GM21529 (cell line): ENCODE results near the gene BRAP.
"Not testable (repeated sequence)": the region's sequence is repeated elsewhere in the genome, so short reads cannot be mapped to it uniquely, and the experiment has no call there.

ENCODE experiments used
- ATAC-seq: cut with Tn5 transposase; IDR thresholded peaks from one replicate; pipeline ENCODE4 v1.9.1; 2021; ENCODE audit not compliant: unreplicated experiment

The BRAP gene, protein sequence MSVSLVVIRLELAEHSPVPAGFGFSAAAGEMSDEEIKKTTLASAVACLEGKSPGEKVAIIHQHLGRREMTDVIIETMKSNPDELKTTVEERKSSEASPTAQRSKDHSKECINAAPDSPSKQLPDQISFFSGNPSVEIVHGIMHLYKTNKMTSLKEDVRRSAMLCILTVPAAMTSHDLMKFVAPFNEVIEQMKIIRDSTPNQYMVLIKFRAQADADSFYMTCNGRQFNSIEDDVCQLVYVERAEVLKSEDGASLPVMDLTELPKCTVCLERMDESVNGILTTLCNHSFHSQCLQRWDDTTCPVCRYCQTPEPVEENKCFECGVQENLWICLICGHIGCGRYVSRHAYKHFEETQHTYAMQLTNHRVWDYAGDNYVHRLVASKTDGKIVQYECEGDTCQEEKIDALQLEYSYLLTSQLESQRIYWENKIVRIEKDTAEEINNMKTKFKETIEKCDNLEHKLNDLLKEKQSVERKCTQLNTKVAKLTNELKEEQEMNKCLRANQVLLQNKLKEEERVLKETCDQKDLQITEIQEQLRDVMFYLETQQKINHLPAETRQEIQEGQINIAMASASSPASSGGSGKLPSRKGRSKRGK

DNA sequence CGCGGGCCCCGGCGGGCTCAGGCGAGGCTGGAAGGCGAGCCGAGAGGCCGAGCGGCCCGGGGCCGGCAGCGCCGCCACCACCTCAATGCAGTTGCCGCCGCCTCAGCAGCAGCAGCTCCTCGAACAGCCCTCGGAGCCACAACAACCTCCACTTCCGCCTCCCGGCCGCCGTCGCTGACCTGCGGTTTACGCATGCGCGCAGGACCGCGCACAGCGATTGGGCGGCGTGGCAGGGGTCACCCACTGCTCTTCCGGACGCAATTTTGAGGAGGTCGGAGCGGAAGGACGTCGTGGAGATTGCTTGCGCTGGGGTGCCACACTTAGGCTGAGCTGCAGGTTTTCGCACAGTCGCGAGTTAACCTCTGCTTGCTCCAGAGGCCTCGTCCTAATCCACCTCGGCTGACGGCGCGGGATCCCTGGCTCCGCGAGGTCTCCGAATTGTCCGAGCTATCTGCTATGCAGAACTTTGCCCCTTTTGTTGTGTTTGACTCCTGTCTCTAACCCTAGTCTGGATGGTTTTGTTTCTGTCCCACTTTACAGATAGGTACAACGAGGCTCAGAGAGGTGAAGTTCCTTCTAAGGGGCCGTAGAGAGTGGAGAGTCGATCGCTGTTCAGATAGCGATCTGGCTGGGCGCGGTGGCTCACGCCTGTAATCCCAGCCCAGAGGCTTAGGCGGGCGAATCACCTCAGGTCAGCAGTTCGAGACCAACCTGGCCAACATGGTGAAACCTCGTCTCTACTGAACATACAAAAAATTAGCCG is at the start of gene BRAP, which contains the start of gene ACAD10:
BRAP (minus strand) TSS at position 146 of the 763 bp plus-strand sequence. CDS start 164 bp downstream, outside the sequence.
ACAD10 (plus strand) TSS at position 243 of the 763 bp plus-strand sequence. CDS start 6,657 bp downstream, outside the sequence.
- peak; percentile 93 for ATAC-seq

DNA sequence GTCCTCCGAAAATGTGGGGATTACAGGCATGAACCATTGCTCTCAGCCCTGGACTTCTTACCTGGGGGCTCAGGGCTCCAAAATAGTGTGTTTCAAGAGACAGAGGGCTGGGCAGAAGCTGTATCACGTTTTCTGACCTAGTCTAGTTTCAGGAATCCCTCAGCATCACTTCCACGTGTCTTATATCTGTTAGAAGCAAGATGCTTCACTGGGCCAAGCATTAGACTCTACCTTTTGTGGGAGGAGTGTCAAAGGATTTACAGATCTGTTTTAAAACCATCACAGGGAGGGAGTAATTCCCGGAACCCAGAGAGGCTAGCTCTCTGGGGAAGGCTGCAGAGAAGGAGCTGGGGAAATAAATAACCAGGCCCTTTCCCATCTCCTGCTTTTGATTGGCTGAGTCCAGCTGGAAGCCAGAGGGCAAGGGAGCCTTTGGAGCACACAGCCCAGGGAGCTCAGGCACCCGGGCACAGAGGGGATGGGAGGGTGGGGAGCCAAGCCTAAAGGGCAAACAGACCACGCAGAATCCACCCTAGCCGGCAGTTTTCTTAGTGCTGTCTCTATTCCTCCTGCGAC is 47.7 kb upstream of the BRAP start:
- no peak for ATAC-seq

- ATAC-seq: no peak
These were observed 47.0 kb upstream of the BRAP start for GRCh38 chr12:111732786-111733185.

DNA sequence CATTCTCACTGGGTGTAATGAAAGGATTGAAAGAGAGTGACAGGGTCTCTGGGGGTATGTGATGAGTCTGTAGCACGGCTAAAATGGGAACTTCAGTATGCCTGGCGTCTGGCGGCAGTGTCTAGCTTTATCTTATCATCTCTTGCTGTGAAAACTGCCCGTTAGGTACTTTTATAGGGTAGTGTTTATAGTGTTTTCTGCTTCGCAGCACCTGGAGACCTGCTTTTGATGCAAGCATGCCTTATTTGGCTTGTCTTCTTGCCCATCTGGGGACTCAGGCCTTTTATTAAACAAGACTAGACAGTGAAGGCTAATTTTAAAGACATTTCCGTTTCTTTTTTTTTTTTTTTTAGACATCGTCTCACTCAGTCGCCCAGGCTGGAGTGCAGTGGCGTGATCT is 44.7 kb upstream of the BRAP start:
- no peak for ATAC-seq

DNA sequence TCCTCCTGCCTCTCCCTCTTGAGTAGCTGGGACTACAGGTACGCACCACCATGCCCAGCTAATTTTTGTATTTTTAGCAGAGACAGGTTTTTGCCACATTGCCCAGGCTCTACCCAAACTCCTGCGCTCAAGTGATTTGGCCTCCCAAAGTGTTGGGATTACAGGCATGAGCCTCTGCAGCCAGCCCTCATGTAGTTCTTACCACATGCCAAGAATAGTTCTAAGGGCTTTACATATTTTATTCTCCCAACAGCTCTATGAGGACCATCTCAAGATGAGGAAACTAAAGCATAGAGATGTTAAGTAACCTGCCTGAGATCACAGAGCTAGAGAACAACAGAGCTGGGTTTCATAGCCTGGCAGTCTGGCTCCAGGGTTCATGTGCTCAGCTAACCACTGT is 43.0 kb upstream of the BRAP start:
- ATAC-seq: no peak

GRCh38 chr12:111723646-111724360 is 38.0 kb upstream of the BRAP start:
- ATAC-seq: not testable (repeated sequence)

- ATAC-seq: no peak
These were observed 34.7 kb upstream of the BRAP start for GRCh38 chr12:111720457-111720856.

DNA sequence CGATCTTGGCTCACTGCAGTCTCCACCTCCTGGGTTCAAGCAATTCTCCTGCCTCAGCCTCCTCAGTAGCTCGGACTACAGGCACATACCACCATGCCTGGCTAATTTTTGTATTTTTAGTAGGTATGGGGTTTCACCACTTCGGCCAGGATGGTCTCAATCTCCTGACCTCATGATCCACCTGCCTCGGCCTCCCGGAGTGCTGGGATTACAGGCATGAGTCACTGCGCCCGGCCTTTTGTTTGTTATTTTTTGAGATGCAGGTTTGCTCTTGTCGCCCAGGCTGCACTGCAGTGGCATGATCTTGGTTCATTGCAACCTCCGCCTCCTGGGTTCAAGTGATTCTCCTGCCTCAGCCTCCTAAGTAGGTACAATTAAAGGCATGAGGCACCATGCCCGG is 33.6 kb upstream of the BRAP start:
- not testable (repeated sequence) for ATAC-seq

DNA sequence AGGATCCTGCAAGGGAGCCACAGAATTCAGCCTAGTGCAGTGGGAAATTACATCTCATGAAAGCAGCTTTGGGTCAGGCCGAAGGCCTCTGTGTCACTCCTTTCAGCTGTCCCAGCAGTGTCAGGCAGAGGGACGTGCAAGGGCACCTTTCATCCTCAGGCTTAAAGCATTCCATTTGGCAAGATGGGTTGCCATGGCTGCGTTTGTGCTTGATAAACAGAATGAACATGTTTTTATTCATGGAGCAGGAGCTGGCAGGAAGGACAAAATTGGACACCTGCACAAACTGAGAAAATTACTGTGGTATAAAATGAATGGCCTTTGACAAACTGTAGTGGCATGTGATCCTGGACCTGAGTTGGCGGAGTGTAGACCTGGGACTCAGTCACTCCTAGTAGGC is 29.5 kb upstream of the BRAP start:
- no peak for ATAC-seq

GRCh38 chr12:111706145-111706544 is 20.4 kb upstream of the BRAP start:
- ATAC-seq: no peak

DNA sequence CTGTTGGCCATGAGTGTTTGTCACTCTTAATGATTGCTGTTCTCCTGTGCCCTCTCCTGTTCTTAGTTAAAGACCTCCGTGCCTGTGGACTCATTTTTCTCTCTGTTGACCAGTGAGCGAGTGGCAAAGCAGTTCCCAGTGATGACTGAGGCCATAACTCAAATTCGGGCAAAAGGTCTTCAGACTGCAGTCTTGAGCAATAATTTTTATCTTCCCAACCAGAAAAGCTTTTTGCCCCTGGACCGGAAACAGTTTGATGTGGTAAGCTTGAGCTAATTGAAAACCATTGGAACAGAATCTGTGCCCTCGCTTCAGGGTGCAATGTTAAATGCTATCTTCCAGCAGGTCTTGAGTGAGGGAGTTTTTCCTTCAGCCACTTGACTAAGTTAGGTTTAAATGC is 19.9 kb upstream of the BRAP start:
- no peak for ATAC-seq

- ATAC-seq: no peak
These were observed 14.2 kb upstream of the BRAP start for GRCh38 chr12:111699962-111700361.

DNA sequence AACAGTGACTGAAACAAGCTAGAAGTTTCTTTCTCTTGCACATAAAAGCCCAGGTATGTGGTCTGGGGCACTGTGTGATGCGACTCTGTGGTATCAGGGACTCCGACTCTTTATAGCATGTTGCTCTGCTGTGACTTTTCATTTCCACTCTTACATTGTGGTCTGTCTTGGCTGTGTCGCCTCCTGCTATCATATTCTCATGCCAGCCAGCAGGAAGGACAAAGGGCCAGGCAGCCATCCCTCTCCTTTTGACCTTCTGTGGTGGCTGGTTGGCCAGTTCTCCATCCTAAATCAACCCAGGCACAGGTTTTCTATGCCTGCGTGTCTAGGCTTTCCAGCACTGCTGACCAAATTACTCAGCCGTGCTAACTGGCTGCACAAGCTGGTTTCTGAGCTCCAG is 8.1 kb upstream of the BRAP start:
- no peak for ATAC-seq

DNA sequence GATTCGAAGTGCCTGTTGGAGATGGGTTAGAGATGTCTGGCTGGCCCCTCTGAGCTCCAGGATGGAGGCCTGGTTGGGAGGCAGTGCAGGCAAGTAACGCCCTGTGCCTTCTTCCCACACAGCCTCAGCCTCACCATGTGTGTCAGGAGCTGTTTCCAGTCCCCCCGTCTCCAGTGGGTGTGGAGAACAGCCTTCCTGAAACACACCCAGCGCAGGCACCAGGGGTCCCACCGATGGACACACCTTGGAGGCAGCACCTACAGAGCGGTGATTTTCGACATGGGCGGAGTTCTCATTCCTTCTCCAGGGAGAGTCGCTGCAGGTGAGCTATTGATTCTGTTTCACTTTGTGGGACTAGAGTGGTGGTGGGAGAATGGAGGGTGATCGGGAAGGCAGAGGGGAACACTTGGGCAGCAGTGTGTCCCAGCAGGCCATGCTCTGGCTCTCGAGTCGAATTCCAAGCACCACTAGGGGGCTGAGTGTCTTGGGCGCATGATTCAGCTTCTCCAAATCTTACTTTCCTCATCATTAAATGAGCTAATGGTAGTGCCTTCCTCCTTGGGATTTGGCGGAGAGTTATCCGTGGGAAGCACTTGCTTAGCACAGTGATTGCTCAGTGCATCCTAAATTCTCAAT is 6.9 kb upstream of the BRAP start:
- no peak for ATAC-seq

DNA sequence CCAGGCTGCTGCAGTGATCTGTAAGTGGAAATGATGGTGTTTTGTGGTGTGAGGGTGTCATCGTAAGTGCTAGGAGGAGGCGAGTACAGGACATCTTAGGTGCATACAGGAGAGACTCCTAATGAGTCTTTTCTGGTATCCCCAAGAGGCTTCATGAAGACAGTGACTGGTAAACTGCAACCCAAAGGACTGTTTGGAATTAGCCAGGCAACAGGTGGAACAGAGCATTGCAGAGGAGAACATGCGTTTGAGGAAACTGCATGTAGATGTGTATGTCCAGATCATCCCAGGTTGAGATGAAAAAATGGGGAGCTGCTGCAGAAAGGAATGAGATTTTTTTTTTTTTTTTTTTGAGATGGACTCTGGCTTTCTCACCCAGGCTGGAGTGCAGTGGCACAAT is 5.5 kb upstream of the BRAP start:
- ATAC-seq: no peak

DNA sequence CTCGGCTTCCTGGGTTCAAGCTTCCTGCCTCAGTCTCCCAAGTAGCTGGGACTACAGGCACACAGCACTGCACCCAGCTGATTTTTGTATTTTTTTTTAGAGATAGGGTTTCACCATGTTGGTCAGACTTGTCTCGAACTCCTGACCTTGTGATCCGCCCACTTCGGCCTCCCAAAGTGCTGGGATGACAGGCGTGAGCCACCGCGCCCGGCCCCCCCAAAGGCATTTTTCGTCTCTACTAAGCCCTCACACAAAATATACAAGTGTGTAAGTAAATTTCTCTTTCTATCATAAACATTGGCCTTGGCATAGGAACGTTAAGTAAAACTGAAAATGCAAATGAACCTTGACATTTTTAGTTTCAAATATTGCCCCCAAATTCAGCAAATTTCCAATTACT is 2.2 kb upstream of the BRAP start:
- ATAC-seq: no peak

DNA sequence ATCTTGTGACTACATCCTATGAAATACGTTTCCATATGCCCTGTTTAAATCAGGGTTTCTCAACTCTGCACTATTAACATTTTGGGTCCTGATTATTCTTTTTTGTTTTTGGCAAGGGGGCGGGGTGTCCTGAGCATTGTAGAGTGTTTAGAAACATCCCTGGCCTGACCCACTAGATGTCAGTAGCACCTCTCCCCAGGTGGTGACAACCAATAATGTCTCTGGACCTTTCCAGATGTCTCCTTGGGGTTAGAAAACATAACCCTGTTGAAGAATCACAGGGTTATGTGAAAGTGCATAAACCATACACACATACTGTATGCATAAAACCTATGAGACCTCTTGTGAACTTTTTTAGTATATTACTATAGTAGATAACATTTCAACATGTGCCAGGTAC is 1.5 kb upstream of the BRAP start:
- ATAC-seq: peak; percentile 32

DNA sequence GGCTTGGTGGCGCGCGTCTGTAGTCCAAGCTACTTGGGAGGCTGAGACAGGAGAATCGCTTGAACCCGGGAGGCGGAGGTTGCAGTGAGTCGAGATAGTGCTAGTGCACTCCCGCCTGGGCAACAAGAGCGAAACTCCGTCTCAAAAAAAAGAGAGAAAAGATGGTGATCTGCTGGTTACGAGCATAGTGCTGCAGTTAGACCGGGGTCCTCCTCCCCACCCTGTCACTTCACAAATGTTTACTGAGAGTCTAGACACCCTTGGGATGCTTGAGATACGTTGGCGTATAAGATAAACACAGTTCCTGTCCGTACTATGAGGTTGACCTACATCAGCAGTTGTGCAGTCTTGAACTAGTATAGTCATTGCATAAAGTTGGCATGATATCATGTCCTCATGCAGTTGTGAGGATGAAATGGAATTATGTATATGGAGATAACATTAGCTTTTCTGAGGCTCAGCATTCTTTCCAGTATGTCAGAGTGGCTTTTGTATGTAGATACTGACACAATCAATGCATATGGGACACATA is 884 bp upstream of the BRAP start:
- ATAC-seq: no peak

DNA sequence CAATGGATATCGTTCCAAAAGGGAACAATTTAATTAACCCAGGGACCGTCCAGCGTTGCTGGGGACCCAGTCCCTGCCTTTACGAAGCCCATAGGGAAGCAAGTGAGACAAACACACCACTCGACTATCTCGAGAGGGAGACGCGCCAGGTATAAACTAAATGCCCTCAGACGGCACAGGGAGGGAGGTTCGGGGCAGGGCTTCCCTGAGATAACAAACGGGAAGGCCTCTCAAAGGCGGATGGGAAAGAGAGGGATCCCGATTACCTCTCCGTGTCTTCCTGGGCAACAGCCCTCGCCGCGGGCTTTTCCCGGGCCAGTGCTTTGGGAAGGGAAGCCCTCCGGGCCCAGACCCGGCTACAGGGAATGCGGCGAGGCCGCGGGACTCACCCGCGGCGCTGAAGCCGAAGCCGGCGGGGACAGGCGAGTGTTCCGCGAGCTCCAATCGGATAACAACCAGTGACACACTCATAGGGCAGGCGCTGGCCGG is 390 bp downstream of the BRAP start:
- ATAC-seq: peak; percentile 8
